ENCODE measurements around the gene SLC10A3. TPM values are rescaled to one million over a fixed set of nuclear protein-coding genes. Genes with fewer than 3 reads are reported as not detected.

SLC10A3 gene
- total RNA-seq, 6 donors from 2014 or later, result 16.8 to 33.4 (median 28.7) TPM

DNA sequence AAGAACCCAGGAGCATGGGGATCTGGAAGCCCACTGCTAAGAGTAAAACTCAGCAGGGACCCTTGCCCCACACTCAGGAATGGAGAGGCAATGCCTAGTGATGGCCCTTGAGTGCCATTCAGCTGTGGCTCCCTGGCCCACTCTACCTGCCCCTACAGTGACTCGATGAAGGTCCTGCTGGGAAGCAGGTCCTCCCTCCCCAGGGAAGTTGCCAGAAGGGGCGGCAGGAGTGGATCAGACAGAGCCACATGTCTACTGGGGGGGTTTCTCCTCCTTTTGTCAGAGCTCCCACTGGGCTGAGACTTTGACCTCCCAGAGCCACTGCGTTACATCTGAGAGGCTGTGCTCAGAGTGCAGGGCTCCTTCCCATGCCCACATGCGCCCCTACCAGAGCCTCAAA, 1.2 kb downstream of the SLC10A3 start:
- H3K27me3 ChIP-seq, result no peaks in the 10 kb centered on the region
- TF ChIP-seq EP300 (IDR thresholded peaks at IDR 0.05) (no peak), POLR2A (IDR thresholded peaks at IDR 0.05) (no peak), POLR2AphosphoS5 (IDR thresholded peaks at IDR 0.05) (no peak)
- TF ChIP-seq, protein P1, sequence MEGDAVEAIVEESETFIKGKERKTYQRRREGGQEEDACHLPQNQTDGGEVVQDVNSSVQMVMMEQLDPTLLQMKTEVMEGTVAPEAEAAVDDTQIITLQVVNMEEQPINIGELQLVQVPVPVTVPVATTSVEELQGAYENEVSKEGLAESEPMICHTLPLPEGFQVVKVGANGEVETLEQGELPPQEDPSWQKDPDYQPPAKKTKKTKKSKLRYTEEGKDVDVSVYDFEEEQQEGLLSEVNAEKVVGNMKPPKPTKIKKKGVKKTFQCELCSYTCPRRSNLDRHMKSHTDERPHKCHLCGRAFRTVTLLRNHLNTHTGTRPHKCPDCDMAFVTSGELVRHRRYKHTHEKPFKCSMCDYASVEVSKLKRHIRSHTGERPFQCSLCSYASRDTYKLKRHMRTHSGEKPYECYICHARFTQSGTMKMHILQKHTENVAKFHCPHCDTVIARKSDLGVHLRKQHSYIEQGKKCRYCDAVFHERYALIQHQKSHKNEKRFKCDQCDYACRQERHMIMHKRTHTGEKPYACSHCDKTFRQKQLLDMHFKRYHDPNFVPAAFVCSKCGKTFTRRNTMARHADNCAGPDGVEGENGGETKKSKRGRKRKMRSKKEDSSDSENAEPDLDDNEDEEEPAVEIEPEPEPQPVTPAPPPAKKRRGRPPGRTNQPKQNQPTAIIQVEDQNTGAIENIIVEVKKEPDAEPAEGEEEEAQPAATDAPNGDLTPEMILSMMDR (IDR thresholded peaks at IDR 0.05), result no peak
- peaks cover 0 to 13% (median 2%) of the 10 kb centered on the region in 4 donors for H3K36me3 ChIP-seq
- H3K4me3 ChIP-seq, result peak overlapping the region in 3 of 4 donors; percentile 52 to 74 (median 67)
- no peak for DNase-seq
- H3K27ac ChIP-seq, result peak overlapping the region in 3 of 4 donors; percentile 88 to 93 (median 90)
- ATAC-seq (ENCODE audit: low FRiP score in 2 of 2), result no peak
- no peaks in the 10 kb centered on the region for H3K9me3 ChIP-seq
- WGBS, 2 donors, result 82% methylated on average over 4 of the region's 4 CpGs; no CpG with 5 or more reads in 1 of the 2 donors
- peaks cover 5 to 50% (median 17%) of the 10 kb centered on the region in 4 donors for H3K4me1 ChIP-seq

DNA sequence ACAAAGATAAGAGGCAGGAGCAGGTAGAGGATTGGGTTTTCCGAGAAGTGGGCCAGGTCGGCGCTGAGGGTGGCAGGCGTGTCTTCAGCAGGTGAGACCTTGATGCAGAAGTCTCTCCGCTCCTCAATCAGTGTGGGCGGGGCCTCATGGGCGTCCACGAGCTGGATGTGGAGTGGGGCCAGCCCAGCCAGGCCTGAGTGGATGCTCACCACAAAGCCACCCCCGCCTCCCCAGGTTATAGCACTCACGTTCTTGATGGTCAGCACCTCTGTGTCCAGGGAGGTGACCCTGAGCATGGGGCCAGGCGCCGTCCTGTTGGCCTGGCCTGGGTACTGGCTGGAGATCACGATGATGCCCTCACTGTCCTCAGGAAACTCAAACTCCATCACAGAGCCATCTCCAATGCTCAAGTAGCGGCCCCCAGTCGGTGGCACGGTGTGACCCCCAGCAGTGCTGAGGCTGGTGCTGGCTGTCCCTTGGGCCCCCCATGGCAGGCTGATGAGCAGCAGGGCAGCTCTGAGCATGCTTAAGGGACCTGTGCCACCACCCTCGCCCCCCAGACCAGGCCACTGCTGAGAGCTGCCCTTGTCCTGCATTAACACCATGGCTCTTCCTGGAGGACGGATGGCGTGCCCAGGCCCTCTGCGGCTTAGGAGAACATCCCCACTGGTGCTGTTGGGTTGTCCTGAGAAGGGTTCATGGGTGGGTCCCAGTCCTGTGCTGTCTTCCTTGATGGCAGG, 1.9 kb downstream of the SLC10A3 start:
- H3K4me3 ChIP-seq, result no peak overlapping the region
- TF ChIP-seq, protein P1 (IDR thresholded peaks at IDR 0.05), result no peak
- TF ChIP-seq EP300 (IDR thresholded peaks at IDR 0.05) (no peak), POLR2A (IDR thresholded peaks at IDR 0.05) (no peak), POLR2AphosphoS5 (IDR thresholded peaks at IDR 0.05) (no peak)
- no peak for ATAC-seq (ENCODE audit: low FRiP score in 2 of 2)
- H3K36me3 ChIP-seq, result peaks cover 0 to 17% (median 2%) of the 10 kb centered on the region in 4 donors
- H3K4me1 ChIP-seq, result peaks cover 5 to 50% (median 17%) of the 10 kb centered on the region in 4 donors
- no peaks in the 10 kb centered on the region for H3K9me3 ChIP-seq
- no peak overlapping the region for H3K27ac ChIP-seq
- H3K27me3 ChIP-seq, result no peaks in the 10 kb centered on the region
- DNase-seq, result no peak
- WGBS, 2 donors, result 91 to 96% methylated on average over 6 to 20 of the region's 20 CpGs

DNA sequence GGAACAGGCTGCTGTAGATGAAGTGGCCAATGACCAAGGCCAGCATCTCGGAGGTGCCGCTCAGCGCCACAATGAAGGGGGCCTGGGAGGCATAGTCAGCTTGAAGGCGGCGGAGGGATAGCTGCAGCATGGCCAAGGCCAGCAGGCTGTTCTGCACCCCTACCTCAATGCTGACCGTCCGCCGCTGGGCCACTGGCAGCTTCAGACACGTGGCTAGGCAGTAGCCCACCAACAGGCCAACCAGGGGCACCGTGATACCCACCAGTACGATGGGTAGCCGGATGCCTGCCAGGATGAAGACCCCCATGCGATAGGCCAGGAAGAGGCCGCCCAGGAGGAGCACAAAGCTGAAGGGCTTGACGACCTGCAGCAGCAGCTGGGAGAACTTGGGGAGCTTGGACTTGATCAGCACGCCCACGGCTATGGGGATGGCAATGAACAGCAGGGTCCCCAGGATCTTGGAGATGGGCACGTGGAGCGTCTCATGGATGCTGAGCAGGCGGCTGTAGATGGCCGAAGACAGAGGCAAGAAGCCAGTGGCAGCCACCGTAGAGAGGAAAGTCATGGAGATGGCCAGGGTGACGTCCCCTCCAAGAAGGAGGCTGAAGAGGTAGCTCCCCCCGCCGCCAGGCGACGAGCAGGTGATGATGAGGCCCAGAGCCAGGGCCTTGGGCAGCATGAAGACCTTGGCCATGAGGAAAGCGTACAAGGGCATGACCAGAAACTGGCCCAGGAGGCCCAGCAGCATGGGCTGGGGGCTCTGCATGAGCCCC, 2.7 kb downstream of the SLC10A3 start:
- Histone ChIP-seq H3K36me3 (peaks cover 0 to 17% (median 2%) of the 10 kb centered on the region in 4 donors), H3K27ac (peak overlapping the region in 1 of 4 donors; percentile 91), H3K9me3 (no peaks in the 10 kb centered on the region), H3K4me3 (peak overlapping the region in 1 of 4 donors; percentile 76), H3K4me1 (peaks cover 5 to 50% (median 17%) of the 10 kb centered on the region in 4 donors), H3K27me3 (no peaks in the 10 kb centered on the region)
- TF ChIP-seq POLR2AphosphoS5 (IDR thresholded peaks at IDR 0.05) (no peak), POLR2A (IDR thresholded peaks at IDR 0.05) (no peak), EP300 (IDR thresholded peaks at IDR 0.05) (no peak)
- TF ChIP-seq, protein P1 (IDR thresholded peaks at IDR 0.05), result no peak
- no peak for ATAC-seq (ENCODE audit: low FRiP score in 2 of 2)
- WGBS, 2 donors, result 90 to 93% methylated on average over 15 to 28 of the region's 28 CpGs
- DNase-seq, result no peak

DNA sequence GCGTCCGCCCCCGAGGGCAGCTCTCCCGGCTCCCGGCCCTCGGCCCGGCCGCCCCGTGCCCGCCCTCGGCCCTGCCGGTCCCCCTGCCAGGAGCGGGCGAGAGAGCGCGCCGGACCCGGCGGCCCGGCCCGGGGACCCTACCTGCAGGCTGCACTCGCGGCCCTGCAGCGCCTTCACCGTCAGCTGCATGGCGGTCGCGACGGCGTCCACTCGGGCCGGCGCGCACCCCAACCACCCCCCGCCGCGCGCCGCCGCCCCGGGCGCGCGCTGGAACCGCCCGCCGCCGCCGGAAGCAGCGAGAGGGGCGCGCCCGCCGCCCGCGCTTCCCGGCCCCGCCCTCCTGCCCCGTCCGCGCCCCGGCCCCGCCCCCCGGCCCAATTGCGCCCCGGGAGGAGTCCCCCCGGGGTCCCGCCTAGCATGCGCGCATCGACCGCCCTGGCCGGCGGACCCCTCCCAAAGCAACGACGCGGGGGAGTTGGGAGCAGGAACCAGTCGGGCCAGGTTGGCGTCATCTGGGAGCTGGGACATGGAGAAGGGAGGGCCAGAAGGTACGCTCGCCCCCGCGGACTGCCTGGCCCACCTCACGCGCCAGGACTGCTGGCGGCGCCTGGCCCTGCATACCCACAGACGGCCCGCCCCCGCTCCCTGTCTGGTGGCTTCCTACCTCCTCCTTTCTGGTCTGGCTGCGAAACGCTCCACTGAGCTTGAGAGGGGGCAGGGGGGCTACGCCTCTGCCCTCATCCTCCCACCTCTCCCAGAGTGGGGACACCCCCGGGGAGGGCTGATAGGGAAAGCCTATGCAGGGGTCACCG, 3.8 kb downstream of the SLC10A3 start, which contains the start of gene UBL4A:
UBL4A (minus strand) TSS at position 220 of the 812 bp plus-strand sequence; CDS start at position 189, 31 bp downstream.
- Histone ChIP-seq H3K27ac (peak within 1 kb of the TSS; percentile 69 to 91 (median 84)), H3K4me1 (peaks cover 5 to 48% (median 17%) of the 10 kb centered on the region in 4 donors), H3K4me3 (peak within 1 kb of the TSS; percentile 44 to 81 (median 76)), H3K36me3 (peaks cover 0 to 17% (median 2%) of the 10 kb centered on the region in 4 donors), H3K9me3 (no peaks in the 10 kb centered on the region), H3K27me3 (no peaks in the 10 kb centered on the region)
- DNase-seq (peak; percentile 53 to 94), ATAC-seq (ENCODE audit: low FRiP score in 2 of 2) (peak; percentile 2 to 73)
- TF ChIP-seq POLR2A (IDR thresholded peaks at IDR 0.05), result peak in 2 of 4 donors; percentile 27 to 60
- peak in 1 of 2 donors; percentile 23 for TF ChIP-seq POLR2AphosphoS5 (IDR thresholded peaks at IDR 0.05)
- no peak for TF ChIP-seq EP300 (IDR thresholded peaks at IDR 0.05)
- TF ChIP-seq, protein P1 (IDR thresholded peaks at IDR 0.05), result peak in 1 of 6 experiments; percentile 7
- 57% methylated on average over 38 of the region's 95 CpGs; no CpG with 5 or more reads in 1 of the 2 donors for WGBS, 2 donors

Data from upper lobe of left lung (tissue), 6 donors.